ENCODE results near the gene LGALS12.

DNA sequence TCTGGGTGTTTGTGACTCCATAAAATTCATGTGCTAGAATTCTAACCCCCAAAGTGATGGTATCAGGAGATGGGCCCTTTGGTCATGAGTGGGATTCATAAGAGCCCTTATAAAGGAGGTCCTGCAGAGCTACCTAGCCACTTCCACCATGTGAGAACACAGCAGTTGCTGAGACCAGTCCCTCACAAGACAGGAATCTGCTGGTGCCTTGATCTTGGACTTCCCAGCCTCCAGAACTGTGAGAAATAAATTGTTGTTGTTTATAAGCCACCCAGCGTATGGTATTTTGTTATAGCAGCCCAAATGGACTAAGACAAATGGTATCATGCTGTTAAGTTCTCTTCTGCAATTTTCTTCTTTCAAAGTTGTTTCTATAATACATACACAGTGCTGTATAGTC, 13.4 kb upstream of the LGALS12 start:
- TF ChIP-seq, protein P1, sequence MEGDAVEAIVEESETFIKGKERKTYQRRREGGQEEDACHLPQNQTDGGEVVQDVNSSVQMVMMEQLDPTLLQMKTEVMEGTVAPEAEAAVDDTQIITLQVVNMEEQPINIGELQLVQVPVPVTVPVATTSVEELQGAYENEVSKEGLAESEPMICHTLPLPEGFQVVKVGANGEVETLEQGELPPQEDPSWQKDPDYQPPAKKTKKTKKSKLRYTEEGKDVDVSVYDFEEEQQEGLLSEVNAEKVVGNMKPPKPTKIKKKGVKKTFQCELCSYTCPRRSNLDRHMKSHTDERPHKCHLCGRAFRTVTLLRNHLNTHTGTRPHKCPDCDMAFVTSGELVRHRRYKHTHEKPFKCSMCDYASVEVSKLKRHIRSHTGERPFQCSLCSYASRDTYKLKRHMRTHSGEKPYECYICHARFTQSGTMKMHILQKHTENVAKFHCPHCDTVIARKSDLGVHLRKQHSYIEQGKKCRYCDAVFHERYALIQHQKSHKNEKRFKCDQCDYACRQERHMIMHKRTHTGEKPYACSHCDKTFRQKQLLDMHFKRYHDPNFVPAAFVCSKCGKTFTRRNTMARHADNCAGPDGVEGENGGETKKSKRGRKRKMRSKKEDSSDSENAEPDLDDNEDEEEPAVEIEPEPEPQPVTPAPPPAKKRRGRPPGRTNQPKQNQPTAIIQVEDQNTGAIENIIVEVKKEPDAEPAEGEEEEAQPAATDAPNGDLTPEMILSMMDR (IDR thresholded peaks at IDR 0.05; ENCODE audit: borderline replicate concordance, extremely low read depth, low read length, poor library complexity, severe bottlenecking), result no peak
- no peak for TF ChIP-seq EZH2 (IDR thresholded peaks at IDR 0.05; ENCODE audit: borderline replicate concordance, low read depth, low read length, severe bottlenecking)

Data from DND-41 (cell line).